GM13977 (cell line): ENCODE data around the gene COL6A2.
"Not testable (repeated sequence)": the region's sequence is repeated elsewhere in the genome, so short reads cannot be mapped to it uniquely, and the experiment has no call there.

Source experiments
- DNase-seq: peaks from one replicate; pipeline ENCODE4 v3.0.0; 2012; ENCODE audit warnings: low spot score
- CTCF ChIP-seq: IDR thresholded peaks from 2 replicates; pipeline ENCODE4 v1.5.1; 2012; ENCODE audit warnings: mild to moderate bottlenecking, control low read depth; ENCODE audit not compliant: insufficient read depth; ENCODE audit errors: extremely low read depth, missing control alignments
- in situ Hi-C: fragments of 300-500 bp; cut with MboI; formaldehyde crosslinking; loops from one replicate; pipeline ENCODE4 v1.12.0; 2022; ENCODE audit warnings: low sequenced_read_pairs, low pct_unique_long_range_greater_than_20kb, mixed read lengths, inconsistent platforms; ENCODE audit not compliant: unreplicated experiment

Gene COL6A2

GRCh38 chr21:46057111-46057709 is 40.7 kb upstream of the COL6A2 start:
- DNase-seq: no peak
- in situ Hi-C loops: no loop called here
- TF ChIP-seq CTCF: no peak

- DNase-seq: no peak
- TF ChIP-seq CTCF: no peak
- in situ Hi-C loops: no loop called here
These were observed 40.1 kb upstream of the COL6A2 start for GRCh38 chr21:46057710-46058241.

GRCh38 chr21:46058431-46059145 is 39.3 kb upstream of the COL6A2 start:
- TF ChIP-seq CTCF: no peak
- DNase-seq: no peak
- in situ Hi-C loops: no loop called here

GRCh38 chr21:46059195-46059594 is 38.7 kb upstream of the COL6A2 start:
- TF ChIP-seq CTCF: no peak
- DNase-seq: no peak

GRCh38 chr21:46059711-46060455 is 38.0 kb upstream of the COL6A2 start:
- in situ Hi-C loops: not testable (repeated sequence)

More at GRCh38 chr21:46059195-46059594, 38.7 kb upstream of the COL6A2 start:
- in situ Hi-C loops: no loop called here

GRCh38 chr21:46060596-46061061 is 37.3 kb upstream of the COL6A2 start:
- in situ Hi-C loops: no loop called here
- DNase-seq: no peak
- TF ChIP-seq CTCF: no peak

More at GRCh38 chr21:46059711-46060455, 38.0 kb upstream of the COL6A2 start:
- DNase-seq: not testable (repeated sequence)

- DNase-seq: no peak
- in situ Hi-C loops: no loop called here
- no peak for TF ChIP-seq CTCF
These were observed 36.8 kb upstream of the COL6A2 start for GRCh38 chr21:46061063-46061462.
